ENCODE results near the gene TRIM54. TPM values are rescaled to one million over a fixed set of nuclear protein-coding genes. Genes with fewer than 3 reads are reported as not detected.
"Not testable (repeated sequence)": the region's sequence is repeated elsewhere in the genome, so short reads cannot be mapped to it uniquely, and the experiment has no call there.

TRIM54 gene
- polyA plus RNA-seq, 3 donors = not detected

- H3K4me3 Mint-ChIP-seq = no peak overlapping the region
- Histone ChIP-seq H4K20me1 (ENCODE audit: insufficient read depth, low read length) (no peaks in the 10 kb centered on the region), H3K9me3 (replicated peaks in 1 of 2; ENCODE audit: control insufficient read depth in 1 of 2, insufficient read depth in 1 of 2, low read length in 2 of 2) (no peaks in the 10 kb centered on the region), H3K36me3 (replicated peaks in 1 of 2; ENCODE audit: control insufficient read depth in 1 of 2, insufficient read depth in 2 of 2, low read length in 2 of 2) (no peaks in the 10 kb centered on the region), H2AFZ (ENCODE audit: insufficient read depth, low read depth, low read length, poor library complexity, severe bottlenecking) (peak overlapping the region; percentile 66), H3K4me1 (ENCODE audit: control insufficient read depth in 1 of 2, insufficient read depth in 2 of 2, low read length in 2 of 2) (peaks cover 13 to 15% of the 10 kb centered on the region in 2 donors), H3K27ac (ENCODE audit: low read depth in 1 of 2, low read length in 2 of 2) (peak overlapping the region in 1 of 2 donors; percentile 41), H3K27me3 (ENCODE audit: control insufficient read depth in 2 of 2, insufficient read depth in 2 of 2, low read length in 2 of 2) (no peaks in the 10 kb centered on the region), H3K79me2 (ENCODE audit: insufficient read depth, low read length) (no peaks in the 10 kb centered on the region), H3K4me3 (replicated peaks in 1 of 3; ENCODE audit: low read depth in 2 of 3, low read length in 3 of 3) (no peak overlapping the region), H3K9ac (ENCODE audit: insufficient read depth, low read length, poor library complexity, severe bottlenecking) (no peak overlapping the region), H3K4me2 (replicated peaks; ENCODE audit: extremely low read depth, low read length, poor library complexity, severe bottlenecking) (no peak overlapping the region)
- H3K4me1 Mint-ChIP-seq = peaks cover 16% of the 10 kb centered on the region
- H3K36me3 Mint-ChIP-seq = no peaks in the 10 kb centered on the region
- intact Hi-C loops (cut with micrococcal nuclease) = no loop called here
- no peak for TF ChIP-seq CTCF (IDR thresholded peaks at IDR 0.05)
- peaks cover 3 to 10% (median 8%) of the 10 kb centered on the region in 3 donors for H3K27me3 Mint-ChIP-seq (ENCODE audit: low read depth in 3 of 3)
- no peaks in the 10 kb centered on the region for H3K9me3 Mint-ChIP-seq
- DNase-seq = peak in 1 of 3 donors; percentile 18
- WGBS (ENCODE audit: insufficient coverage) = no CpG with 5 or more reads among the region's 3 CpGs
- H3K27ac Mint-ChIP-seq = peak overlapping the region in 4 of 7 donors; percentile 46 to 79 (median 62)
Measured at GRCh38 chr2:27297195-27297594, 15.0 kb downstream of the TRIM54 start.

GRCh38 chr2:27298391-27299080 is 16.3 kb downstream of the TRIM54 start:
- no peak overlapping the region for H3K9ac ChIP-seq (ENCODE audit: insufficient read depth, low read length, poor library complexity, severe bottlenecking)
- no peak for TF ChIP-seq CTCF (IDR thresholded peaks at IDR 0.05)
- no peaks in the 10 kb centered on the region for H4K20me1 ChIP-seq (ENCODE audit: insufficient read depth, low read length)
- H3K4me1 ChIP-seq (ENCODE audit: control insufficient read depth in 1 of 2, insufficient read depth in 2 of 2, low read length in 2 of 2) = peaks cover 15 to 17% of the 10 kb centered on the region in 2 donors
- H3K36me3 ChIP-seq (replicated peaks in 1 of 2; ENCODE audit: control insufficient read depth in 1 of 2, insufficient read depth in 2 of 2, low read length in 2 of 2) = no peaks in the 10 kb centered on the region
- H3K4me3 Mint-ChIP-seq = no peak overlapping the region
- intact Hi-C loops (cut with micrococcal nuclease) = no loop called here
- no peak overlapping the region for H3K27ac ChIP-seq (ENCODE audit: low read depth in 1 of 2, low read length in 2 of 2)
- no peak overlapping the region for H3K4me3 ChIP-seq (replicated peaks in 1 of 3; ENCODE audit: low read depth in 2 of 3, low read length in 3 of 3)
- peaks cover 4 to 9% (median 5%) of the 10 kb centered on the region in 3 donors for H3K27me3 Mint-ChIP-seq (ENCODE audit: low read depth in 3 of 3)
- peak overlapping the region; percentile 30 for H2AFZ ChIP-seq (ENCODE audit: insufficient read depth, low read depth, low read length, poor library complexity, severe bottlenecking)
- no peak for DNase-seq
- no peaks in the 10 kb centered on the region for H3K79me2 ChIP-seq (ENCODE audit: insufficient read depth, low read length)
- no peaks in the 10 kb centered on the region for H3K9me3 Mint-ChIP-seq
- H3K9me3 ChIP-seq (replicated peaks in 1 of 2; ENCODE audit: control insufficient read depth in 1 of 2, insufficient read depth in 1 of 2, low read length in 2 of 2) = no peaks in the 10 kb centered on the region
- no peak overlapping the region for H3K4me2 ChIP-seq (replicated peaks; ENCODE audit: extremely low read depth, low read length, poor library complexity, severe bottlenecking)
- H3K4me1 Mint-ChIP-seq = peaks cover 22% of the 10 kb centered on the region
- 97% methylated on average over 17 of the region's 18 CpGs for WGBS (ENCODE audit: insufficient coverage)
- no peak overlapping the region for H3K27ac Mint-ChIP-seq
- H3K36me3 Mint-ChIP-seq = no peaks in the 10 kb centered on the region
- no peaks in the 10 kb centered on the region for H3K27me3 ChIP-seq (ENCODE audit: control insufficient read depth in 2 of 2, insufficient read depth in 2 of 2, low read length in 2 of 2)

- peaks cover 12 to 23% (median 19%) of the 10 kb centered on the region in 3 donors for H3K27me3 Mint-ChIP-seq (ENCODE audit: low read depth in 3 of 3)
- peaks cover 22% of the 10 kb centered on the region for H3K4me1 Mint-ChIP-seq
- not testable (repeated sequence) for H3K4me3 Mint-ChIP-seq; H3K27ac Mint-ChIP-seq; H3K36me3 ChIP-seq (replicated peaks in 1 of 2; ENCODE audit: control insufficient read depth in 1 of 2, insufficient read depth in 2 of 2, low read length in 2 of 2); H3K36me3 Mint-ChIP-seq; H3K27me3 ChIP-seq (ENCODE audit: control insufficient read depth in 2 of 2, insufficient read depth in 2 of 2, low read length in 2 of 2); H3K27ac ChIP-seq (ENCODE audit: low read depth in 1 of 2, low read length in 2 of 2); H3K4me2 ChIP-seq (replicated peaks; ENCODE audit: extremely low read depth, low read length, poor library complexity, severe bottlenecking); H3K9ac ChIP-seq (ENCODE audit: insufficient read depth, low read length, poor library complexity, severe bottlenecking); H3K9me3 Mint-ChIP-seq; H3K4me3 ChIP-seq (replicated peaks in 1 of 3; ENCODE audit: low read depth in 2 of 3, low read length in 3 of 3); DNase-seq; H3K79me2 ChIP-seq (ENCODE audit: insufficient read depth, low read length); H2AFZ ChIP-seq (ENCODE audit: insufficient read depth, low read depth, low read length, poor library complexity, severe bottlenecking); H3K9me3 ChIP-seq (replicated peaks in 1 of 2; ENCODE audit: control insufficient read depth in 1 of 2, insufficient read depth in 1 of 2, low read length in 2 of 2); H4K20me1 ChIP-seq (ENCODE audit: insufficient read depth, low read length)
- WGBS (ENCODE audit: insufficient coverage) = 100% methylated on average over 1 of the region's 4 CpGs
- intact Hi-C loops (cut with micrococcal nuclease) = loop anchor here in 1 of 2 donors (5.0 kb wide), 1 partner anchor 203 kb away; no protein-coding TSS in a partner anchor
- H3K4me1 ChIP-seq (ENCODE audit: control insufficient read depth in 1 of 2, insufficient read depth in 2 of 2, low read length in 2 of 2) = peaks cover 15 to 17% of the 10 kb centered on the region in 2 donors
Measured at GRCh38 chr2:27300606-27301005, 18.4 kb downstream of the TRIM54 start.

Measured in CD14-positive monocyte (primary cell).